Pons (tissue), 1 donor: ENCODE data around the gene PER2.
"Not testable (repeated sequence)": the region's sequence is repeated elsewhere in the genome, so short reads cannot be mapped to it uniquely, and the experiment has no call there.

Source experiments
- DNase-seq: peaks from one replicate; pipeline ENCODE4 v3.0.0-alpha.2; 2016; ENCODE audit warnings: low spot score

Gene PER2

DNA sequence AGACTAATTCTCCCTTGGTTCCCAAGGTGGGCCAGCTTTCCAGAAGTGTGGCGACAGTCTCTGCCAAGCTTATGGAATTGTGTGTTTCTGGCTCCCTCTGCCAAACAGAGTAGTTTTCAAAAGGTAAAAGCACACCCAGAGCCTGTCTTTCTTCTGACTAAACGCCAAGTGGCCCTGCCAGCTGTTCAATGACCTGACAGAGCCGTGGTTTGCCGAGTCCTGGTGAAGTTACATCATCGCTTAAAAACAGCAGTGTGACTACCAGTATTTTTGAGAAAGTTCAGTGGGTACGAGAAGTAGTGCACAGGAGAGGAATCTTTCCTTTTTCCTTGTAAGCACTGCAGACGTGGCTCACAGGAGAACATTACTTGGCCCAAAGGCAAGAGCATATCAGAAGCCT is 1.9 kb downstream of the PER2 start:
- DNase-seq = peak; percentile 38

DNA sequence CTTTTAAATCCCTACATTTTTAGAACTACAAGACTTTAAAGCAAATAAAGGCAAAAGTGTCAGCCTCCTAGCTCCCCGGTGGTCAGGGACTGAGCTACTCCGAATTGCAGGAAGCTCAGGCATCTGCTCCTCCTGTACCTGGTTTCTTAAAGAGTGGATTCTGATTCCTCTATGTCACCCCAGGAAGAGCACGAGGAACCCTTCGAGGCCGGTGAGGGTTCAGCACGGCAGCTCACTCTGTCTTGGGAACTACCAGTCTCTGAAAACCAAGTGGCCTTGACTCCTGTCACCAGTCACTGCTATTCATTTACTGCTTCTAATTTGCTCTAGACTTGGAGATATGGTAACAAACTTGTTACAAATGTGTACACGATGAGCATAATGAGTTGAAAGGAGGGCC is 2.3 kb downstream of the PER2 start:
- peak; percentile 12 for DNase-seq

DNA sequence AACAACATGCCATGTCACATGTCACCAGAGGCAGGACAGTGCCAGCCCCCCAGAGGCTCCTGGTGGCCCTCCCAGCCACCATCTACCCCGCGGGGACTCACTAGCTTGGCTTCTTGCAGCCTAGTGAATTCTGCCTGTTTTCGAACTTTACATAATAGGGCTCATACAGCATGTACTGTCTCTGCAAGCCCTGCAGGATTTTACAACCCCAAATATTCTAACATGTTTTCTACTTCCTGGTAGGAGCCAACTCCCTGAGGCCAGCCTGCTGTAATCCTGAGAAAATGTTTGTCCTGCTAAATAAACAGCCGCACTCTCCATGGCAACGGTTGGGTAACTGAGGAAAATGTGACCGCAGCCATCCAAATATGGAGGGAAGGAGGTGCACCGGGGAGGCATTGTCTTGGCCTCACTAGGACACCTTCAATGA is 2.7 kb downstream of the PER2 start:
- peak; percentile 39 for DNase-seq

GRCh38 chr2:238284802-238285515 is 3.5 kb downstream of the PER2 start:
- no peak for DNase-seq

DNA sequence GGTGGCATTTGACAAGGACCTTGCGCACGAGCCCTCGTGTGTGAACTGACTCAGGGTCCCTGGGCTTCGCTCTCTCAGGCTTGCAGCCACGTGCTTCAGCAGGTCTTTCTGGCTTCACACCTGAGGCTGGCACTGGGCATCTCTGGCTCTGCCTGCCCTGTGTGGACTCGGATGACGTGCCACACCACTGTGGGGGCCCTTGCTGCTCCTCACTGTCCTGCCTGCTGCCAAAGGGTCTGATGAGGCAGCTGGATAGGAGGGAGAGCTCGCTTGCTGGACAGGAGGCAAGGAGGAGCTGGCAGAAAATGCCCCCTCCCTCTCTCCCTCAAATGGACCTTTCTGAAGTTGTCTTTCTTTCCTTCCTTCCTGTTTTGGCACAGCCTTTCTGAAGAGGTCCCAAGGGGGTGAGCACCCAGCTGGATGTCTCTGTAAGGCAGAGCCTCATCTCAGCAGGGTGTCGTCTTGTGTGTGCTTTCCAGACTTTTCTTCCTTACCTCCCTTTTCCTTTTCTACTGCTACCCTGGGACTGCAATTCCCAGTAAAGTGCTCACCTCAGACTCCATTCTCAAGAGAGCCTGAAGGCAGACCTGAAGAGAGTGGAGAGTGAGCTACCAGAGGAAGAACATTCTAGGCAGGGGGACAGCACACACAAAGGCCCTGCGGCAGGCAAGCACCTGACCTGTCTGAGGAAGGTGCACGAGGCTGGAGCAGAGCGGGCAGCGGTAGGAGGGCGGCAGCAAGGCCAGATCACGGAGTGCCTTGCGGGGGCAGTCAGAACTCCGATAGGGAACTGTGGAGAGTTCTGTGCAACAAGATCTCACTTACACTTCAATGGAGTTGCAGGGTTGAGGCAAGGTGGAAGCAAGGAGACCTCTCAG is 5.3 kb downstream of the PER2 start:
- no peak for DNase-seq

GRCh38 chr2:238281826-238282480 is 6.5 kb downstream of the PER2 start:
- no peak for DNase-seq

- DNase-seq = no peak
These were observed 8.2 kb downstream of the PER2 start for GRCh38 chr2:238280083-238280825.

DNA sequence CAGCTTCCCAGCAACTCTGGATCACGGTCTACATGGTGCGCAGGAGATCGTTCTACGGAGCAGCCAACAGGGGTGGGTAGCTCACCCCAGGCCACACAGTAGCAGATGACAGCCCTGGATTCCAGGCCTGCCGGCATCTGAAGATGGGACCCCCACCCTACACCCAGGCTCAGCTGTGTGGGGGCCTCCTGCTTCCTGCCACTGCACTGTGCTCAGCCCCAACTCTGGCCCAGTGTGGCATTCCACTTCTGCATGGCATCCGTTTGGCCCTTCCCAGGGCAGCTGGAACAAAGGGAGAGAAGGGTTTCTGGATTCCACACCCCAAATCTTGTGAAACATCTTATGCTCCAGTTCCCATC is 9.1 kb downstream of the PER2 start:
- DNase-seq = no peak

GRCh38 chr2:238278626-238279323 is 9.6 kb downstream of the PER2 start:
- DNase-seq = no peak

DNA sequence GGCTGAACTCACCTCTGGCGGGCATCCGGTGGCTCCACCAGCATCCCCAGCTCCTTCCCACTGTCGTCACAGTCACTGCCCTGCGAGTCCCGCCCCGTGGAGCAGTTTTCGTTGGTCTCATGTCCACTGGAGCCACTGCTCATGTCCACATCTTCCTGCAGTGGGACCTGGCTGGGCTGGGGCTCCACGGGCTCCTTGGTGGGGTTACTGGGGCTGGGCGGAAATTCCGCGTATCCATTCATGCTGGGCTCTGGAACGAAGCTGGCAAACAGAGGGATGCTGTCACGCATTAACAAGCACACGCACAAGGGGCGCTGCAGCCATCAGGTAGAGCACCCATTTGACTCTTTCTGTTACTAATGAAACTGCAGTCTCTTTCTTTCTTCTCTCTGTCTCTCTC is 10.7 kb downstream of the PER2 start:
- no peak for DNase-seq

- DNase-seq = no peak
These were observed 14.1 kb downstream of the PER2 start for GRCh38 chr2:238274152-238274865.

- not testable (repeated sequence) for DNase-seq
These were observed 15.0 kb downstream of the PER2 start for GRCh38 chr2:238273433-238273832.

DNA sequence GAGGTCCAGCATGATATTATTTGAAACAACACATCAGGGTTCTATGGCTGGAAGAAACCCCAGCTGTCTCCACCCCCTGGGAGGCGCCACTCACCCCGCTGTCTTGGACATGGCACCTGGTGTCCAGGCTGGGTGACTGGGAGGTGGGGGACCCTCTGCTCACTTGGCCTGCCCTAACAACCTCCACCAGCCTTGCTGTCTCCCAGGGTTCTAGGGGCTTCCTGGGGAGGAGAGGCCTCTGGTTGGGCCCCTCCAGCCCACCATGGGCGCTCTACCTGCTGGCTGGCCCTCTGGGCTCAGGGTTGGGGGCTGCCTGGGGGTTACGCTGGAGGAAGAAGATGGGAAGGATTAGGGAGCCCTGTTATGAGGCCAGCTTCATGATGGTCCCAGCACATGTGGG is 16.3 kb downstream of the PER2 start:
- DNase-seq = no peak

- not testable (repeated sequence) for DNase-seq
These were observed 16.7 kb downstream of the PER2 start for GRCh38 chr2:238271686-238272085.

GRCh38 chr2:238271061-238271554 is 17.3 kb downstream of the PER2 start:
- no peak for DNase-seq

- DNase-seq = no peak
These were observed 17.8 kb downstream of the PER2 start for GRCh38 chr2:238270606-238271005.

DNA sequence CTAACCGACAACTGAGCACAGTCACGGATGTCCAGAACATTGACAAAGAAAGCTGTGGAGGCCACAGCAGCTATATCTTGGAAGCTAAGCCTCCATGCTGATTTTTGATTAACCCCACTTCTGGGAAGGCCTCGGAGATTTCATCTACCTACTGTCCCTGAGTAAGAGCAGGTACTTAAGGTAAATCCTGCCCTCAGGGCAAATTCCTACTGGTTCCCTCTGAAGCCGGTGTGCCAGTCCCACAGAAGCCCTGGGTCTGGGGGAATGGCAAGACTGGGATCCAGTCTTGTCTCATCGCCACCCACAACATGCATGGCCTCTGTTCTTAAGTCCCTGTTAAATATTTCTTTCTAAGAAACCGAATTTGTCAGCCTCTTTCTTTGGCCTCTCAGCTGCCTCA is 18.7 kb downstream of the PER2 start:
- no peak for DNase-seq

- no peak for DNase-seq
These were observed 20.3 kb downstream of the PER2 start for GRCh38 chr2:238267884-238268680.

- DNase-seq = no peak
These were observed 21.1 kb downstream of the PER2 start for GRCh38 chr2:238267341-238267710.

DNA sequence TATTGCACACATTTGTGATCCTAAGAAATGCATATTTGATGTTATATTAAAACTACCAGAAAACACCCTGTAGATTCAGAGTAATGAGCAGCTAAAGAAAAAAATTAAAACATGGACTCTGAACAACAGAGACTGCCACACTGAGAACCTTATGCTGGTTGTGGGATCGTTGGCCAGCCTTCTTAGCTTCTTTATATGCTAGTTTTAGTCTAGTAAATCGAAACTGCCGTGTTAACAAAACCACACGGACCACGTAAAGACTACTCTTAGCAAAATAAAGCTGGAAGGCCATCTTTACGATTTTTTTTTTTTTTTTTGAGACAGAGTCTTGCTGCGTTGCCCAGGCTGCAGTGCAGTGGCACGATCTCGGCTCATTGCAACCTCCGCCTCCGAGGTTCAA is 22.8 kb downstream of the PER2 start:
- DNase-seq = no peak
